Activated CD4-positive, alpha-beta T cell treated with anti-CD3 and anti-CD28 coated beads for 24 hours (primary cell): ENCODE measurements around the gene LITAFD.
"Not testable (repeated sequence)": the region's sequence is repeated elsewhere in the genome, so short reads cannot be mapped to it uniquely, and the experiment has no call there.

Experiments
- DNase-seq, 2 donors: peaks; one replicate each; pipeline ENCODE4 v3.0.0-alpha.2; 2020; ENCODE audit warnings: low read depth in 2 of 2

Gene LITAFD

DNA sequence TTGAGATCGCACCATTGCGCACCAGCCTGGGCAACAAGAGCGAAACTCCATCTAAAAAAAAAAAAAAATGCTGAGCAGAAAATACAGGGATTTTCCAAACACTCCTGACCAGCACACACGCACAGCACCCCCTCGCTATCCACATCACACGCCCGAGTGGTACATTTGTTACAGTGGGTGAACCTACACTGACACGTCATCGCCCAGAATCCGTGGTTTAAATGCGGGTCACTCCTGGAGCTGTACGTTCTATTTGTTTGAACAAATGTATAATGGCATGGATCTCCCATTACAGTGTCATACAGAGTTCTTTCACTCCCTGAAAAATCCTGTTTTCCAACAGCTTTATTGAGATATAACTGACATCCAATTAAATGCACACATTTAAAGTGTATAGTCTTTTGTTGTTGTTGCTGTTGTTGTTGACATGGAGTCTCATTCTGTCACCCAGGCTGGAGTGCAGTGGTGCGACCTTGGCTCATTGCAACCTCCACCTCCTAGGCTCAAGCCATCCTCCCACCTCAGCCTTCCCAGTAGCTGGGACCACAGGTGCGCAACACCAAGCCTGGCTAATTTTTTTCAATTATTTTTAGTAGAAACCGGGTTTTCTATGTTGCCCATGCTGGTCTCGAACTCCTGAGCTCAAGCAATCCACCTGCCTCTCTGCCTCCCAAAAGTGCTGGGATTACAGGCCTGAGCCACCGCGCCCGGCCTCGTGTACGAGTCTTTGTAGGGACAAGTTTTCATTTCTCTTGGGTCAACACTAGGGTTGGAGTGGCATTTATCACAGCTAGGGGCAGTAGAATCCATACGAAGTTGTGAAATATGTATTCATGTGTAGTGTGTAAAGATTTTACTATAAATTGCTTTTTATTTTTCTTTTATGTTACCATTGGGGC is 8.9 kb upstream of the LITAFD start:
- no peak for DNase-seq

DNA sequence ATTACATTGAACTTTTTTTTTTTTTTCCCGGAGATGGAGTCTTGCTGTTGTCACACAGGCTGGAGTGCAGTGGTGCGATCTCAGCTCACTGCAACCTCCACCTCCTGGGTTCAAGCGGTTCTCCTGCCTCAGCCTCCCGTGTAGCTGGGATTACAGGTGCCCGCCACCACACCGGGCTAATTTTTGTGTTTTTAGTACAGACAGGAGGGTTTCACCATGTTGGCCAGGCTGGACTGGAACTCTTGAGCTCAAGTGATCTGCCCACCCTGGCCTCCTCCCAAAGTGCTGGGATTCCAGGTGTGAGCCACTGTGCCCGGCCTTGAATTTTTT is 8.3 kb upstream of the LITAFD start:
- not testable (repeated sequence) for DNase-seq

DNA sequence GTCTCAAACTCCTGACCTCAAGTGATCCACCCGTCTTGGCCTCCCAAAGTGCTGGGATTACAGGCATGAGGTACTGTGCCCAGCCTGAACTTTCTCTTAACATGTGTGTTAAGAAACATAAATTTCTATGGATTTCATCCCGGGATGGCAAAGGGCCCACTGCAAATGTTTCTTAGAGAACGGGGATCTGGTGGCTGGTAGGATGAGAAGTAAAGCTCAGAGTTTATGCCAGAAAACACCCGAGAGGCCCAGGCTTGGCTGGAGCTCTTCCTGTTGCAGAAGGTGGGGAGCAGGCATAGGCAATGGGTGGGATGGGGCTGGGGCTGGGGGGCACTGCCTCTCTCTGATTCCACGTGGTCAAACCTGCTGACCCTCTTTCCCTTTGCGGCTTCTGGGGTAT is 7.8 kb upstream of the LITAFD start:
- no peak for DNase-seq

DNA sequence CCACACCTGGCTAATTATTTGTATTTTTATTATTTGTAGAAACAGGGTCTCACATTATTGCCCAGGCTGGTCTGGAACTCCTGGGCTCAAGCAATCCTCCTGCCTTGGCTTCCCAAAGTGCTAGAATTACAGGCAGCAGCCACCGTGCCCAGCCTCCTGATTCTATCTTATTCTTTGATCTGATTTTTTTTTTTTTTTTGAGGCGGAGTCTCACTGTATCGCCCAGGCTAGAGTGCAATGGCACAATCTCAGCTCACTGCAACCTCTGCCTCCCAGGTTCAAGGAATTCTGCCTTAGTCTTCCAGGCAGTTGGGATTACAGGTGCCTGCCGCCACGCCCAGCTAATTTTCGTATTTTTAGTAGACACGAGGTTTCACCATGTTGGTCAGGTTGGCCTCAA is 6.8 kb upstream of the LITAFD start:
- not testable (repeated sequence) for DNase-seq

DNA sequence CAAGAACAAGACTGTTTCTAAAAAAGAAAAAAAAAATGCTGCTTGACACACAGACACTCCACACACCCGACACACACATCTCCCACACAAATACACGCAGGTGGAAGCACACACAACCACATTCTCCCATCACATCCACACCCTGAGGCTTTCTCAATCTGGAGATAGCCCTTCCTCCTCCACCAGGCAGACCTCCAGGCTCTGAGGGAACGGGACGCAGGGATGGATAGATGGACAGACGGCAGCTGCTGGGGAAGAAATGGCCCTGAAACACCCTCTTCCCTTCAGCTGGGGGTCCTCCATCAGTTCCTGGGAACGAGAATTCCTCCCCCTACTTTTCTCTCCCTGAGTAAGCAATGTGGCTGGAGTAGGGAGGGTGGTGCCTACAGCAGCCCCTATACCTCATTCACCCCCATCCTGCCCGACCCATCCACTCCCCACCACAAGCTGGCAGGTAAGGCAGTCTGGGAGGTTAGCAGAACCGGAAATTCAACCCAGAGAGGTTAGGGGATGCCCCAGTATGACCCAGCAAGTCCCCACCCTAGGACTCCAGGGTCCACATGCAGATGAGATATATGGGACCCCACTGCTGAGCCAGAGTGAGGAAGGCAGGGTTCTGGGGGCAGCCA is 4.1 kb upstream of the LITAFD start:
- no peak for DNase-seq

DNA sequence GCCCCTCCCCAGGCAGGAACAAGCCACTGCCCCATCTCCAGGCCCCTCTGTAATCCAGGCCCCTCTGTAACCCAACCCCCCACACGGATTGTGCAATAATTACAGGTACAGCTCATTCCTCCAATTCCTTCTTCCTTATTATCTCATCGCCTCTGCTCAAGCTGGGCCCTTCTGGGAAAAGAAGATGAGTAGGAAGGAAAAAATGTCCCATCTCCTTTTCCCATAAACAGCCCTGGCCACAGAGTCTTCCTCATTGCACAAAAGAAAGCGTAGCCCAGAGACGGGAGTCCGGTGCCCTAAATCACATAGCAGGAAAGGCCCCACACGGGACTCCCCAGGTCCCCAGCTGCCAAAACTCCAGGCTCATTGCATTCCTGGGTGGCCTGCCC is 3.6 kb upstream of the LITAFD start:
- DNase-seq = no peak

DNA sequence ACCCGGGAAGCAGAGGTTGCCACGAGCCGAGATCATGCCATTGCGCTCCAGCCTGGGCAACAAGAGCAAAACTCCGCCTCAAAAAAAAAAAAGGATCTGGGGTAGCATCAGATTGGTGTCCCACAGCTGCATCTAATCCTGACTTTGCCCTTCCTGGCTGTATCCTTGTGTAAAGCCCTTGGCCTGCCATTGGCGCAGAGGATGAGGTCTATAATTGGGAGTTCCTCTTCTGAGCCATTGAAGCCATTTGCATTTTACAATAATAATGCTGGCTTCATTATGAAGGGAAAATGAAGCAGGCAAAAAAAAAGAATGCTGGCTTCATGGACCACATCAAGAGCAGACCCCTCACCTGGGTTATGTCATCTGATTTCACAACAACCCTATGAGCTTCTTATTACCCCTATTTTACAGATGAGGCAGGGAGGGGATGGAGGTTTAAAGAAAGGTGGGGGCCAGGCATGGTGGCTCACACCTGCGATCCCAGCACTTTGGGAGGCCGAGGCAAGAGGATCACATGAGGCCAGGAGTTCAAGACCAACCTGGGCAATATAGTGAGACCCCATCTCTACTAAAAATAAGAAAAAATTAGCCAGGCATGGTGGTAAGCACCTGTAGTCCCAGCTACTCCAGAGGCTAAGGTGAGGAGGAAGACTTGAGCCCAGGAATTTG is 1.2 kb upstream of the LITAFD start:
- DNase-seq = no peak

DNA sequence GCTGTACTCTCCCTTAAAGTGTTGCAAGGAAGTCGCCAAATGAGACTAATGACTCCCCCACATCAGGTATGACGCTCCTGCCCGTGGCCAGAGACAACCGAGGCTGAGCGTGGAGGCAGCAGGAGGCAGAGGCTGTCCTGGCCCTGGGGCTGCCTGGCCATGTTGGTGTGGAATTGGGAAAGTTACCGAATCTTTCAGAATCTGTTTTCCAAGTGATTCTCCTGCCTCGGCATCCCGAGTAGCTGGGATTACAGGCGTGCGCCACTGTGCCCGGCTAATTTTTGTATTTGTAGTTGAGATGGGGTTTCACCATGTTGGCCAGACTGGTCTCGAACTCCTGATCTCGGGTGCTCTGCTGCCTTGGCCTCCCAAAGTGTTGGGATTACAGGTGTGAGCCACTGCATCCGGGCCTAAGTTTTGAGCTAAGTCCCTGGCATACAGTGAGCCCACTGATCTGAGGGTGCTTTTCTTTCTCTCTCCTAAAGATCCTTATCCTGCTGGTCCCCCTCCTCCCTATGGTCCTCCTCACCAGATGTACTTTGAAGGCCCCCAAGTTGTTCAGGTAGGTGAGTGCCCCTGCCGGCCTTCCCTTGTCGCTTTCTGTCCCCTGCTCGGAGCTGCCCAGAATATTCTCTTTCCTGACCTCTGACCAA is 700 bp downstream of the LITAFD start:
- no peak for DNase-seq

DNA sequence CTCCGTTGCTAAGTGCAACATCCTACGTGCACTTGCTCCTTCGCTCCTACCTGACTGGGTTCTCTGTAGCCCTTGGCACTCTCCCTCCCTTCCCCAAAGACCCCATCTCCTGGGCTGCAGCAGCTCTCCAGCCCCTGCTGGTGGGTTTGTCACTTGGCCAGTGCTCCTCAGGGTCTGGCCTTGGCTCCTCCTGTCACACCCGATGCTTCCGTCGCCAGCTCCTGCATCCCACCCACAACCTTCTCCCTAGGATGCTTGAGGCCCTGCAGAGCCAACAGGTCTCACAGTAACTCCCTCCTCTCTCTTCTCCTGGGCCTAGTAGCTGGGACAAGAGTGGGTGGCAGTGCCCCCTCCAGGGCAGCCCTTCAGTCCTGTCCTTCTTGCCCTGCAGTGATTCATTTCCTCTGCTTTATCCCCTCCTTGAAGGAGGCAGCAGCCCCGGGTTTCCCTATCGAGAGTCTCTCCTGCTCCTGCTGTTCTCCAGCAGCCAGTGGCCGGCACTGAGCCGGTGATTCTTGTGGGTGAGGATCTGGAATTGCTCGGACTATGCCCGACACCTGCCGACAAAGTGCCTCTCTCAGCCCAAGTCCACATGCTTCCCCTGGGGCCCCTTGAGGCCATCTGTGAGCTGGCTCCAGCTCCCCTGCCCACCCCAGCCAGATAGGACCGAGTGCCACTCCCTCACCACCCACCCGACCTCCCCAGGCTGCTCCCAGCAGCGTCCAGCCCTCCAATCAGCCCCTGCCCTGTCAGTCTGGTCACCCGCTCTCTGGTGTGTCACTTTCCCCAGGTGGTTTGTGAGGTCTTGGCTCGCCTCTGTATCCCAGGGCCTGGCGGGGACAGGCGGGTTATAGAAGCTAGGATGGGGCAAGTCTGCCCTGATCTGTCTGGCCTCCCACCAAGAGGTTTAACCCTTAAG is 3.8 kb downstream of the LITAFD start:
- DNase-seq = no peak

DNA sequence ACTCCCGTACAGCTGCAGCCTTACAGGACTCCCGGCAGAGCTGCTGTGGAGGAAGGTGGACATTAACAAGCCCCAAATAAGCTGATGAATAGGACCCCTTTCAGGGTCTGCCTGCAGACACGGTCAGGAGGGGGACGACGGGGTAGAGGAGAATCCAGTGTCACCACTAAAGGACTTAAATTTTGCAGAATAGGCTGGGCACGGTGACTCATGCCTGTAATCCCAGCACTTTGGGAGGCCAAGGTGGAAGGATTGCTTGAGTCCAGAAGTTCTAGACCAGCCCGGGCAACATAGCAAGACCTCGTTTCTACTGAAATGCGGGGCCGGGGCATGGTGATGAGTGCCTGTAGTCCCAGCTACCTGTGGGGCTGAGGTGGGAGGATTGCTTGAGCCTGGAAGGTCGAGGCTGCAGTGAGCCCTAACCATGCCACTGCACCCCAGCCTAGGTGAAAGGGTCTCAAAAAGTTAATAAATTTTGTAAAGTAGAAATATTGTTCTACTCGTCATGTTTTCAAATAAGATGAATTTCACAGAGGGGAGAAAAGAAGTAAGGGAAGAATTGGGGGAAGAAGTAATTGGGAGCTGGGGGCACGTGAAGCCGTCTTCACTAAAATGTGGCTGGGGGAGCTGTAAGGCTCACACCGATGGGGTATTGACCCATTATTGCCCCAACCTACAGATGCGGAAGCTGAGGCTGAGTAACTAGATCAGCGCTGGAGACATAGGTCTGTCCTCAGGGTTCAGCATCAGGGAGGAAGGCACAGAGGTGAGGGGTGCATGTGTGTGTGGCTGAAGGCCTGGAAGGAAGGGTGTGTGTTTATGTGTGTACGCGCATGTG is 4.7 kb downstream of the LITAFD start:
- DNase-seq = no peak

DNA sequence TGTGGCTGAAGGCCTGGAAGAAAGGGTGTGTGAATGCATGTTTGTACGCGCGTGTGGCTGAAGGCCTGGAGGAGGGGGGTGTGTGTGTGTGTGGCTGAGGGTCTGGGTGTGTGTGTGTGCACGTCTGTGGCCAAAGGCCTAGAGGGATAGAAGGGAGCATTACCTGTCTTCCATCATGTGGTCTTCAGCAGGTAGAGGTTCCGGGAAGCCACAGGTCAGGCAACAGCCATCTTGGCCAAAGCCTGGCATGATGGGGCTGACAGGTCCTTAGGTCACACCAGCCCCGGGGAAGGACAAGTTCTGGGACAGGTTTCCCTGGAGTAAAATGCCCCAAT is 5.2 kb downstream of the LITAFD start:
- no peak for DNase-seq

DNA sequence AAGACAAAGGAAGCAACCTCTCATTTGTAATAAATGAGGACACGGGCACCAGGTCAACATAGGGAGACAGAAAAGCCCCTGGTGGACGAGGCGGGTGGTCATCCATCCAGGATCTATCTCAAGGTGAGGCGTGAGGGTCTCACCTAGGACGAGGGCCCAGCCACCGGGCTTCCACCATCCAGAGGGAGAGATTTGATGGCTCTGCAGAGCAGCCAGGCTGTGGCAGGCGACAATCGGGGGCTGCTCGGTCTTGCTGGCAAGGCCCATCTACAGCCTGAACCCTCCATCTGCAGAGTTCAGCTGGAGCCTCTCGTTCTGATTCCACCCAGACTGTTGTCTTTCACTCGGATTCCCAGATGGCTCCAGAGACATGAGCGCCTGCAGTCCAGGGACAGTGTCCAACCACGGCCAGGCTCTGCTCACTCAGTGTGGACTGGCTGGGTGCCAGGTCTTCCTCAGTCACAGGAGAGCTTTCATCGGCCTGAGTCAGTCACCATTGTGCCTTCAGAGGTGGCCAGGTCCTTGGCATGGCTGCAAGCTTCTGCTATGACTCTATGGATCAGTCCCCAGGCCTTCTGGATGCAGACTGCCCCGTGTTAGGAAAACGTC is 5.9 kb downstream of the LITAFD start:
- DNase-seq = no peak

DNA sequence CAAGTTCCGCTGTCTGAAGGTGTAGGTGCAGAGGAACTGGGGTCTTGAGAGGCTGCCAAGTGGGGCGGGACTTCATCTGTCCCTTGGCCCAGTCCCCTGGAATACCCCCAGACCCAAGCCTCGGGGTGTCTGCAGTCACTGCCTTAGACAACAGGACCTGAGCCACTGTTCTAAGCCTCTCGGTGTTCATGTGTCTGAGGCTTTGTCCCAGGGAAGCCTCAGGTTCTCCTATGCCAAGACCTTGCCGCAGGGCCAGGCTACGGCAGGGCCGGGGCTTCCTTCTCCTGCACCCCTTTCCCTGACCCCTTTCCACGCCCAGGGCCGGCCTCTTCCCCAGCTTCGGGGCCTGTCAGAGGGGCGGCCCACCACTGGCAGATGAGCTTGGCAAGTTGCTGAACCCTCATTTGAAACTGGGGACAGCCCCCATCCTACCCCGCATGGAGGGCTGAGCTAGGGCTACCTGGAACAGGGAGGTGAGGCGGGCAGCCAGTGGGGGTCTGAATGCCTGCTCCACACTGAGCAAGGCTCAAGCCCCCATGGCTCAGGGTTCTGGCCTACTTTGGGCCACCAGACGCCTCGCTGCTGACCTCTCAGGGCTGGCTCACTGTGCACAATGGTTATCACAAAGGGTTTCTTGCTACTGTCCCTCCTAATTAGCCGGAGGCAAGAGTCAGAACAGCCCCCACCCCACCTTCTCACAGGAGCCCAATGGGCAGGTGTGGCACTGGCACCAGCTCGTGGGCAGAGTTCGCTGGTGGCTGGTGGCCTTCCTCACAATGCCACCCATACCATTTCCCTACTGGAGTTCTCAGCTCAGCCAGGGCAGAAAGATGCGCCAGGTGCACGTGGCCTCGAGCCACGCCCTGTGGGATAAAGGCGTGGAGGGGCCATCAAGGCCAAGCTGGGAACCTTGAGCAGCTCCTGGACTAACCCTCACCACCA is 7.1 kb downstream of the LITAFD start:
- DNase-seq = no peak

DNA sequence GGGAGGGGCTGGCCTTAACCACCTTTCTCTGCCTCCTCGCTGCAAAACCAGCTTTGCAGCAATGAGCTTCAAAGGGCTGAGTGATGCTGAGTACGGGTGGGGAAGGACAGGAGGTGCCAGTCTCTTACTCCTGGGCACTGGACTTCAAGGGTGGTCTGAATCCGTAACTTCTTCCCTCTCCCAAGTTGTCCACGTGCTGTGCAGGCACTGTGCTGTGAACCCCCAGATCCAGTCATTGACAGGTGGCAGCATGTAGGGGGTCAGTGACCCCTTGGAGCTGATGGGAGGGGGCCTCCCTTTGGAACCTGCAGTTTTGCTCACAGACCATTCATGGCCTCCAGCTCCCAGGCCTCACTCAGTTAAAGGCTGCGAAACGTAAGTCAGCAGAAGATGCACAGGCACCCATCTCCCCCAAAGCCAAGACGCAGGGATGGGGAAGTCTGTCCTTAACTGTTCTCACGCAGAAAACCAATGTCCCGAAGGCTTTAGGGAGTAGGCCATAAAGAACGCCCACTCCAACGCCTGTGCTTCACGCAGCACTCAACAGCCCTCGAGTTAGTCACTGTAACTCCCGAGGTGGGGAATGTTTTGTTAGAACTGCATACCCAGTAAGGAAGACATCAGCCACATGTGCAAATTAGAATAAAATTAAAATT is 7.9 kb downstream of the LITAFD start:
- no peak for DNase-seq

DNA sequence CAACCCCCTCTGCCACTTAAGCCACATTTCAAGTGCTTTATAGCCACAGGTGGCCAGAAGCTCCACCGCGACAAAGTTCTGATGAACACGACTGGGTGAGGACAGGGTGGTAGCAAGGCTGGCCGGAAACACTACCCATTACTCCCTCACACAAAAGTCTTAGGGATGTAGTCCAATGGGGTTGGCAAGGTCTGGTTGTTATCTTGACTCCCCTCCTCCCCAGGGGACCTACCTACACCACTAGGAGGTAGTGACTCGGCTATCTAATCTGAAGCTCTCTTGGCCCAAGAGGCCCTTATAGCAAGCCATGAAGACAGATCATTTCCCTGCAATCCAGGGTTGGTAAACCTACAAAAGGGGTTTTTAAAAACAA is 8.4 kb downstream of the LITAFD start:
- DNase-seq = no peak

DNA sequence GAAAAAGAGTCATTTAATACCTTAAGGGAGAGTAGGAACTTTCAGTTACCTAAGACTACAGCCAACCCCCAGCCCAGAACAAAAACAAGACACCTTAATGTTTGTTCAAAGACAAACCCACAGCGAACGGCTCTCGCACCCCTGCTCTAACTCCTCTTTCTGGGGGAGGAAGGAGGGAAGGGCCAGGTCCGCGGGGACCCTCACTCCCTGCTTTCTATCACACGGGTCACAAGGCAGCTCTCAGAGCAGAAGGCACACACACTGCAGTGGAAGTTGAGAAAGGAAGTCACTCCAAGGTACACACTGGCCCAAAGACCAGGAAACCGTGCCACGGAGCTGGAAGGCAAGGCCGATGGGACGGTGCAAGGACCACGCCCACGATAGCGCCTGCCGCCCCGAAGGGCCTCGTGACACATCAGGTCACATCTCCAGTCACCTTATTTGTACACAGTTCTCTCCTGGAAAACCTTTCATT is 10.0 kb downstream of the LITAFD start:
- no peak for DNase-seq

DNA sequence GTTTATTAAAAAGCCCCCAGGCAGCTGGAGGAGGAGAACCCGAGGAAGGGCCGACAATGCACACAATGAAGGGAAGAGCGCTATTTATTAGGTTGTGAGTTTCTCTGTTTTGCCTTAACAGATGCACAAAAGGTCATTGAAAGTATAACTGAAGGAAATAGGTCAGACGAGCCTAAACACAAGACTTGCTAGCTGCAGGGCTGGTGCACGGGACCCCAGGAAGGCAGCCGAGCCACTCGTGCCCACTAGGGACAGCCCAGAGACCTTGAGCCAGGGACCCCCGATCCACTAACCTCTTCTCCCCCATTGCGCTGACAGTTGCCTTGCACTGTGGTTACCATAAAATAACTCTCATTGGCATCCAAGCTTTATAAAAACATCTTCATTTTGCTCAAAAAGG is 11.3 kb downstream of the LITAFD start:
- DNase-seq = no peak

DNA sequence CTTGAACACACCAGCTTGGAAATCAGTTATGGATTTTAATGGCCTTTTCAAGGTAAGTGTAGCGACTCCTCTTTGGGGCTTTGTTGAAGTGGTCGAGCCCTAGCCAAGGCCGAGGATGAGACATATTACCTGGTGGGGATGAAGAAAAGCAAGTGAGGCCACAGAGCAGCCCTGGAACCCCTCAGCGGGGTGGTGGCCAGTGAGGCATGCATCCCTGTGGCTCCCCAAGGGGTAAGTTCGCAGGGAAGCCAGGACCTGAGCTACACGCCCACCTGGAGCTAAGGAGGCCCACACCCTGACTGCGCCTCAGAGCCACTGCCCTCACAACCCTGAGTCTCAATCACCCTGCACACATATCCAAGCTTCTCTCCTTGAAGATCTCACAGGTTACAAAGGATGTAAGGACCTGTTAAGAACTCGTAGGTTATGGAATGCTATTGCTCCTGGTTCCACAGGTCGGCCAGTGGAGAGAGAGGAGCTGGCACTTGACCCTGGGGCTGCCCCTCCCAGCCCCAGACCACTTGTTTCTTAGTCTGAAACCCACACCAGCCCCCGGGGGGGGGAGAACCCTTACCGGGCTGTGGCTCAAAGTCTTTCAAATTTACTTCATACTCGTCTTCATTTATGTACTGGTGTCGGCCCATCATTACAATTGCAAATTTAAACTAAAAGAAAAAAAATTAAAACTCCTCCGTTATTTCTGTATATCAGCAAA is 12.0 kb downstream of the LITAFD start:
- no peak for DNase-seq
